Stimulated activated naive CD8-positive, alpha-beta T cell treated with anti-CD3 and anti-CD28 coated beads, Interleukin-15, amount 100 ng/mL, for 72 hours (primary cell): ENCODE data around the gene TAS1R1.
"Not testable (repeated sequence)": the region's sequence is repeated elsewhere in the genome, so short reads cannot be mapped to it uniquely, and the experiment has no call there.

Source experiments
- ATAC-seq: fragments of 150-1000 bp; cut with Tn5 transposase; 2 replicates; pipeline ENCODE4 v1.10.0; 2021; ENCODE audit warnings: mild to moderate bottlenecking, moderate library complexity
- DNase-seq, 2 donors: peaks; one replicate each; pipeline ENCODE4 v3.0.0; 2021 to 2022
- H3K27ac Mint-ChIP-seq, 2 donors: one replicate each; pipeline ENCODE4 v1.8.0; 2022; ENCODE audit warnings: mild to moderate bottlenecking in 2 of 2, mixed read lengths in 2 of 2, moderate library complexity in 2 of 2
- H3K27me3 Mint-ChIP-seq: one replicate; pipeline ENCODE4 v1.8.0; 2022; ENCODE audit warnings: mixed read lengths
- H3K4me1 Mint-ChIP-seq: one replicate; pipeline ENCODE4 v1.8.0; 2022; ENCODE audit warnings: mild to moderate bottlenecking, mixed read lengths
- H3K4me3 Mint-ChIP-seq, 2 donors: one replicate each; pipeline ENCODE4 v1.8.0; 2022; ENCODE audit warnings: mild to moderate bottlenecking in 2 of 2, mixed read lengths in 2 of 2, moderate library complexity in 1 of 2
- H3K9me3 Mint-ChIP-seq, 2 donors: one replicate each; pipeline ENCODE4 v1.8.0; 2022; ENCODE audit warnings: mixed read lengths in 2 of 2

TAS1R1 gene

DNA sequence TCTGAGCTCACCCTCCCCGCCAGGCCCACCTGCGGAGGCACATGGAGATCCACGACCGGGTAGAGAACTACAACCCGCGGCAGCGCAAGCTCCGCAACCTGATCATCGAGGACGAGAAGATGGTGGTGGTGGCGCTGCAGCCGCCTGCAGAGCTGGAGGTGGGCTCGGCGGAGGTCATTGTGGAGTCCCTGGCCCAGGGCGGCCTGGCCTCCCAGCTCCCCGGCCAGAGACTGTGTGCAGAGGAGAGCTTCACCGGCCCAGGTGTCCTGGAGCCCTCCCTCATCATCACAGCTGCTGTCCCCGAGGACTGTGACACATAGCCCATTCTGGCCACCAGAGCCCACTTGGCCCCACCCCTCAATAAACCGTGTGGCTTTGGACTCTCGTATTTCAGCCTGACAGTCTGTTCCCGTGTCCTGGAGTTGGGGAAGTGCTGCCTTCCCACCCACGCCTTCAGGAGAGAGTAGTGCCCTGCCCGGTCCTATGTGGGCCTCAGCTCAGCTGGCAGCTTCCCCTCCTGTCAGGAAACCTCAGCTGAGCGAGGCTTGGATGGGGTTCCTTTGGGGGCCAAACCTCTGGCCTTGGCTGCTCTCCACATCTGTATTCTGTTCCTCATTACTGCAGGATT, 33.9 kb downstream of the TAS1R1 start:
- DNase-seq (no peak), ATAC-seq (no peak)
- Mint-ChIP-seq H3K27me3 (no peaks in the 10 kb centered on the region), H3K4me3 (no peak overlapping the region), H3K4me1 (peaks cover 75% of the 10 kb centered on the region), H3K27ac (peak overlapping the region in 1 of 2 donors; percentile 71), H3K9me3 (no peaks in the 10 kb centered on the region)

GRCh38 chr1:6590046-6590445, 34.9 kb downstream of the TAS1R1 start:
- Mint-ChIP-seq H3K4me3 (no peak overlapping the region), H3K9me3 (no peaks in the 10 kb centered on the region), H3K27me3 (no peaks in the 10 kb centered on the region), H3K27ac (no peak overlapping the region), H3K4me1 (peaks cover 69% of the 10 kb centered on the region)
- ATAC-seq: no peak
- no peak for DNase-seq

GRCh38 chr1:6591222-6591621, 36.1 kb downstream of the TAS1R1 start:
- DNase-seq (no peak), ATAC-seq (no peak)
- no peaks in the 10 kb centered on the region for H3K27me3 Mint-ChIP-seq
- H3K9me3 Mint-ChIP-seq: no peaks in the 10 kb centered on the region
- peak overlapping the region; percentile 80 to 86 for H3K27ac Mint-ChIP-seq
- H3K4me1 Mint-ChIP-seq: peaks cover 78% of the 10 kb centered on the region
- H3K4me3 Mint-ChIP-seq: no peak overlapping the region

DNA sequence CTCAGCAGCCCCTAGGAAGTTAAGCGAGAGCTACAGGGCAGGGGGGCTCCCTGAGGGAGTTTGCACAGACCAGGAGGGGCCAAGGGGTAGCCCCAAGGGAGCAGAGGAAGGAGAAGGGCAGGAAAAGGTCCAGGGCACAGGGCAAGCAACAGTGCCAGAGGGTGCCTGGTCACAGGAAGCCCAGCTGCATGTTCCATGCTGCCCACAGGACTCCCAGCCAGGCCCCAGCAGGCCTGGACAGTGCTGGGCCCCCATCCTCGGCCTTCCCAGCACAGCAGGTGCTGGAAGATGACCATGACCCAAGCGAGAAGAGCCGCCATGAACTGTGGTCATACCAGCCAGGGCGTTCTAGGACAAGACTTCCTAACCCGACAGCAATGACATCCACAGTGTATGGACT, 36.5 kb downstream of the TAS1R1 start:
- no peaks in the 10 kb centered on the region for H3K9me3 Mint-ChIP-seq
- peaks cover 80% of the 10 kb centered on the region for H3K4me1 Mint-ChIP-seq
- ATAC-seq (no peak), DNase-seq (no peak)
- H3K27ac Mint-ChIP-seq: peak overlapping the region in 1 of 2 donors; percentile 59
- no peak overlapping the region for H3K4me3 Mint-ChIP-seq
- H3K27me3 Mint-ChIP-seq: no peaks in the 10 kb centered on the region

DNA sequence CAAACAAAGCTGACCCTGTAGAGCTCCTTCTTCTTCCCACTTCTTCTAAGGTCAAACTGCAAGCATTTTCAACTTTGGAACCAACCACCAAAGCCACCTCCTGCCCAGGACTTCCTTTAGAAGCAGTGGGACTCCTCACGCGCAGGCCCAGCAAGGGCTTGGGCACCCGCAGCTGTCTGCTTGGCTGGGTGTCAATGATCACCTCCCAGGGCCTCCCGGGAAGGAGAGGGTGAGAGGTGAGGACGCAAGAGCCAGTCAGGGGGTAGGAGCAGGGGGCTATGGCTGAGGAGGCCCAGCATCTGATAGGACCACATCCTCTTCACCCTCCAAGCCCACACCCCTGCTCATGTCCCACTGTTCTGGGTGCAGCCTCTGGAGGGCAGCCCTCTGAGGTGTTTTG, 37.3 kb downstream of the TAS1R1 start:
- ATAC-seq (no peak), DNase-seq (no peak)
- Mint-ChIP-seq H3K27me3 (no peaks in the 10 kb centered on the region), H3K4me1 (peaks cover 78% of the 10 kb centered on the region), H3K9me3 (no peaks in the 10 kb centered on the region), H3K4me3 (no peak overlapping the region), H3K27ac (peak overlapping the region in 1 of 2 donors; percentile 59)

DNA sequence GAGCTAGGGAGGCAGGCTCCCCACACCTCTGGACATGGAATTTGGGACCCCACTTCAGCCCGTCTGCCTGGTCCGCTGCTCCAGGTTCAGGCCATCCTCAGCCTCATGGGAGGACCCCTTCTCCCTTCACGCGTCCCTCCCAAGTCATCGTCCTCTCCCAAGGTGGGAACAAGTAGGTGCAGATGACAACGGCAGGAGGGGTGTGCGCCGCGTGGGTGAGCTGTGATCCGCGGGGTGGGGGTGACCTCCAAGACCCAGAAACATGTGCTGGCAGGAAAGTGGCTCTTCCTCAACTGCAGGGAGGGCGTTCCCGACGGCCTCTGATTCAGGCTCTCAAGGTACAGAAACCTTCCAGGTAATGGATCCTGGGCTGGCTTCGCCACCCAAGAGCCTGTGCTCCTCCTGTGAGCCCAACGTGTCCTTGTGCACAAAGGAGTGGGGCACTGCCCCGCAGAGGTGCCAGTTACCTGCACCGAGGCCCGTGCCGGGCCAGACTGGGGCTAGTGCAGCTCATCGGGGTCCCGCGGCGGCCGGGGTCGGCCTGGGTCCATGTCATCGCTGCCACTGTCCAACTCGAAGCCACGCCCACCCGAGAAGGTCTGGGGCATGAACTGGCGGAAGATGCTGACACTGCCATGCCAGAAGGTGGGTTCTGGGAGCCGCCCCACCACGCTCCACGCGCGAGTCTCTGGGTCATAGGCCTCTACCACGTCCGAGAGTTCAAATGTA, 37.9 kb downstream of the TAS1R1 start:
- DNase-seq (no peak), ATAC-seq (no peak)
- H3K9me3 Mint-ChIP-seq: no peaks in the 10 kb centered on the region
- H3K4me3 Mint-ChIP-seq: no peak overlapping the region
- H3K27me3 Mint-ChIP-seq: no peaks in the 10 kb centered on the region
- H3K27ac Mint-ChIP-seq: peak overlapping the region in 1 of 2 donors; percentile 72
- peaks cover 79% of the 10 kb centered on the region for H3K4me1 Mint-ChIP-seq

- peaks cover 79% of the 10 kb centered on the region for H3K4me1 Mint-ChIP-seq
- H3K27ac Mint-ChIP-seq: peak overlapping the region in 1 of 2 donors; percentile 21
- DNase-seq (no peak), ATAC-seq (no peak)
- H3K27me3 Mint-ChIP-seq: no peaks in the 10 kb centered on the region
- no peaks in the 10 kb centered on the region for H3K9me3 Mint-ChIP-seq
- no peak overlapping the region for H3K4me3 Mint-ChIP-seq
Observed at GRCh38 chr1:6593810-6594209, 38.7 kb downstream of the TAS1R1 start.

GRCh38 chr1:6594977-6595740, 40.1 kb downstream of the TAS1R1 start:
- Mint-ChIP-seq H3K9me3 (no peaks in the 10 kb centered on the region), H3K27ac (peak overlapping the region in 1 of 2 donors; percentile 63), H3K27me3 (no peaks in the 10 kb centered on the region), H3K4me3 (no peak overlapping the region), H3K4me1 (peaks cover 89% of the 10 kb centered on the region)
- no peak for ATAC-seq
- DNase-seq: no peak

- no peak for ATAC-seq
- no peak for DNase-seq
Observed at GRCh38 chr1:6596351-6596750, 41.2 kb downstream of the TAS1R1 start.

DNA sequence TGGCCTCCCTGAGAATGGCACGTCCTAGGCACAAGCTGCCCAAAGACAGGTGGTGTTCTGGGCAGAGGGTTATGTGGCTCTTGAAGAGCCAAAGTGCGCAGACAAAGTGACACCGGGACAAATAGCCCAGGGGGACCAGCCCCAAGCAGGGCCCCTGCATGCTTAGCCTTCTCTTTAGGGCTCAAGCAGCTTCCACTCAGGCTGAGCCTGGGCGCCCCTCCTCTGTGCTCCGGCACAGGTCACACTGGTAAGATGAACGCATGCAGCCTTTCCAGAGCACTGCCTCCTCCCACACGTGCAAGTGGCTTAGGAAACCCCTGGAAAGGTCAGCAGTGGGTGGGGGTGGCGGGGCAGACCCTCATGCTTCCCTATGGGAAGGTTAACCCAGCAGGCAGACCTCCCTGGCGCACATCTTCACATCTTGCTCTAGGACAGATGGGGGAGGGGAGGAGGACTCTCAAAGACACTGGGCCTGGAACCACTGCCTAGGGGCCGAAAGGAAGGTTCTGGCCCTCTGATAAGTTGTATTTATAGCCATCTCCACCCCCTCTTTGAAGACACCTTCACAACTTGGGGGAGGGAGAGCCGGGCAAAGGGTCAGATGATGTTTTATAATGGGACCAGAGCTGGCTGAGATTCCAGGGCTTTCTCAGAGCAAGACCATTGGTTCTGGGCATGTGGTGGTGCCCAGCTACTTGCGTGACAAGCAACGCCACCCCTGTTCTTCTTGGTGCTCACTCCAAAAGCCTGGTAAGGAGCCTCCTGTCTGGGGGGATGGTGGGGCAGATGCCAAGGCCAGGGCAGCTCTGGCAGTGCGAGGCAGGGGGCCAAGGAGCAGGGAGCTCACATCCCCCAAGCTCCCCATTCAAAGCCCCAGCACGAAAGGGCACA, 42.0 kb downstream of the TAS1R1 start:
- Mint-ChIP-seq H3K27me3 (no peaks in the 10 kb centered on the region), H3K9me3 (no peaks in the 10 kb centered on the region), H3K27ac (peak overlapping the region in 1 of 2 donors; percentile 19), H3K4me3 (peak overlapping the region in 1 of 2 donors; percentile 21), H3K4me1 (peaks cover 84% of the 10 kb centered on the region)
- ATAC-seq (no peak), DNase-seq (no peak)

More at GRCh38 chr1:6596351-6596750, 41.2 kb downstream of the TAS1R1 start:
- H3K27me3 Mint-ChIP-seq: no peaks in the 10 kb centered on the region
- no peak overlapping the region for H3K4me3 Mint-ChIP-seq
- peaks cover 91% of the 10 kb centered on the region for H3K4me1 Mint-ChIP-seq
- H3K9me3 Mint-ChIP-seq: no peaks in the 10 kb centered on the region
- H3K27ac Mint-ChIP-seq: peak overlapping the region in 1 of 2 donors; percentile 91

DNA sequence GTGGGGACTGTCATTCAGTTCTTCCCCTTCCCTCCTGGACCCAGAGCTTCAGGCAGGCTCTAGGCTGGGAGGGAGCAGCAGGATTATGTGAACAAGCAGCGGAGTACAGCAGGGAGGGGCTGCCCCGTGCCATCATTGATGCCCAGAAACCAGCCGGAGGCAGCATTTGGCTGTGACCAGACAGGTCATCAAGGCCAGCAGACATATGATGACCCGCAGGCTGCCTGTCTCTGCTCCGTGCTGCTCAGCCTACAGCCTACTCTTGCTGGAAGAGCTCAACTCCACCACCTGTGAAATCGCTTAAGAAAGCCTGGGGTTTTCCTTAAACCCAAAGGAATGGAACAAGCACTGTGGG, 42.6 kb downstream of the TAS1R1 start:
- H3K27me3 Mint-ChIP-seq: no peaks in the 10 kb centered on the region
- no peaks in the 10 kb centered on the region for H3K9me3 Mint-ChIP-seq
- peak overlapping the region in 1 of 2 donors; percentile 7 for H3K27ac Mint-ChIP-seq
- DNase-seq: no peak
- ATAC-seq: no peak
- no peak overlapping the region for H3K4me3 Mint-ChIP-seq
- peaks cover 78% of the 10 kb centered on the region for H3K4me1 Mint-ChIP-seq

DNA sequence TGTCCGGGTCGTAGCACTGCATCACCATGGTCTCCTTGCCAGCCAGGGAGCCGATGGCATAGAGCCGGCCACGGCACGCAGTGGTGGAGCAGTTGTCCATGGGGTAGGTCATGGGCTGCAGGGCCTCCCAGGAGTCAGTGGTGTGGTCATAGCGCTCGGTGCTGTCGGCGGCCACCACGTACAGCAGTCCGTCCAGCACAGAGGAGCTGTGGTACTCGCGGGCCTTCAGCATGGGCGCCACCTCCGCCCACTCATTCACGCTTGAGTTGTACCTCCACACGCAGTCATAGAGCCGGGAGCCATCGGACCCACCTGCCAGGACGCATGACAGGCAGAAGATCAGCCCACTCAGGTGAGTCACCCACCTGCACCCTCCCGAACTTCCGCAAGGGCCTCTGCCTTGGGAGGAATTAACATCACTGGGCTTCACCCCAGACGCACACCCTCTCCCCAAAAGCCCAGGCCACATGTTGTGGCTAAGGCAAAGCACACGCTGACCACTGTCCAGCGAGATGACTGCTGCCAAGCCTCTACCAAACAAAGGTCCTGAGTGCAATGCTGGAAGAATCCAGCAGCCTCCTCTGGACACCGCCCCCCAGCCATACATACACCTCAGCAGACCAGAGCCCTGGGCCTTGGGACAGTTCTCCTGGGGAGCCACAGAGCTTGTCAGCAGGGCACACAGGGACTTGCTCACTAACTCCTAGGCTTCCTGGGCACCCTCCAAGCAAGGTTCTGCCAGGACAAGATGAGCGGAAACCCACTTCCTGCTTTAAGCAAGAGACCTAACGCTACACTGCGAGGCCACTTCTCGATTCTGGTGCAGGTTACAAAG, 44.3 kb downstream of the TAS1R1 start:
- Mint-ChIP-seq H3K9me3 (no peaks in the 10 kb centered on the region), H3K27me3 (no peaks in the 10 kb centered on the region), H3K4me1 (peaks cover 74% of the 10 kb centered on the region), H3K4me3 (peak overlapping the region; percentile 94 to 95), H3K27ac (peak overlapping the region; percentile 82 to 88)
- no peak for ATAC-seq
- peak; percentile 45 to 61 for DNase-seq

- H3K9me3 Mint-ChIP-seq, ATAC-seq, H3K27me3 Mint-ChIP-seq, DNase-seq: not testable (repeated sequence)
- Mint-ChIP-seq H3K4me3 (peak overlapping the region; percentile 94 to 95), H3K4me1 (peaks cover 72% of the 10 kb centered on the region), H3K27ac (peak overlapping the region; percentile 95)
Observed at GRCh38 chr1:6599991-6600390, 44.9 kb downstream of the TAS1R1 start.

DNA sequence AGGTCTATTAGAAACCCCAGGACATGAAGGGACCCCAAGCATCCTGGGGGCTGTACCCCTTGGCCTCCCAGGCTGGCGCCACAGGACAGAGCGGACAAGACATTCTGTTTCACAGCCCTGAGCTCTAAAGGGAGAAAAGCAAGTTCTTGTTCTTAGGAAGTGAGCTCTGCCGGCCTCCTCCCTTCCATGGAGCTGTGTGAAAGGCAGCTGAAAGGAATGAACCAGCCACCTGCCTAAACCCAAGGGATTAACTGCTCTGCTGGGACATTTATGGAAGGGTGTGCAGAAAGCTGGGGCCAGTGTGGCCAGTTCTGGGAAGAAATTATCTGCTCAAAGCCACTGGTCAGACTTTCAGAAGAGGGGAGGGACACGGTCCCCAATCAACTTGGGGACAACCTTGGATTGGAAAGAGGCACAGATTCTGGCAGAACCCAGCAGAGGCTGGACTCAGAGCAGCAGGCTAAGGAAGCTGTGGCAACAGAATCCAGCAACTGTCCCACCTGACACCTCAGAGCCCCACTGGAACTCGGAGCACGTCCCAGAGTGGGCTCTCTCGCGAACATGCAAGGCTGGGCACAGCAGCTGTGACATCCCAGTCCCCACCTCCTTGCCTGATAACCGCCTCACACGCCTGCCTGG, 45.4 kb downstream of the TAS1R1 start:
- no peaks in the 10 kb centered on the region for H3K9me3 Mint-ChIP-seq
- ATAC-seq (no peak), DNase-seq (no peak)
- peaks cover 67% of the 10 kb centered on the region for H3K4me1 Mint-ChIP-seq
- H3K27me3 Mint-ChIP-seq: no peaks in the 10 kb centered on the region
- peak overlapping the region; percentile 94 to 95 for H3K4me3 Mint-ChIP-seq
- peak overlapping the region; percentile 95 for H3K27ac Mint-ChIP-seq
